GDM1 (cell line): ENCODE measurements around the gene LRP2BP.

Experiments
- DNase-seq: peaks from one replicate; lab custom pipeline; 2025; lab: John Stamatoyannopoulos, UW

LRP2BP gene

DNA sequence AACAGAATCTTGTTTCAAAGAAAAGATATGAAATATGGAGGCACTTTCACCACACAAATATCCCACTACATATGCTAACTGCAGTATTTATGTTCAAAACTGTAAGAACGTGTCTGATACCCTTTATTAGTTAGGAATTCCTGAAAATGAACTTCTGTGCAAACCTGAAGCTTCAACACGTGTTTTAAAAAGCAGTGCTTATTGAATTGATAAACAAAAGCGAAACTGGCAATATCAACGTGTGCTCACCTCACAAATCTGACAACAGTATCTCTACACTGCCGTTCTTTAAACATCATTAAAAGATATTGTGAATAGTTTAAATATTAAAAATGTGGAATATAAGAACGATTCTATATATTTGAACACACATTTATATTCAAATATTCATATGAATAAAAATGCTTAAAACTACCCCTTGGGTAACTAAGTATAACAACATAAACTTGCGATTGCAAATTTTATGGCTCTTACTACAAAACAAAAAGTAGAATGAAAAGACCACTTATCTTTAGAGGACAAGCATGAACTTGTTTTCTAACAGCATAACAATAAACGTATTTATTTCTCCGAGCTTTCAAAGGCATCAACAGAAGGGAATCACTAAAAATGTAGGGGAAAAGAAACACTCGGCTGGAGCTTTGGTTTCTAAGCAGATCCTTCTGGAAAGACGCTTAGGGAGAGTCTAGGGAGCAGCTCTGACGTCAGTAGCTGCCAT is at the start of gene LRP2BP:
Gene LRP2BP (minus strand): TSS at position 687 of the 718 bp plus-strand sequence. CDS start 17,738 bp downstream, outside the sequence.
- no peak for DNase-seq

DNA sequence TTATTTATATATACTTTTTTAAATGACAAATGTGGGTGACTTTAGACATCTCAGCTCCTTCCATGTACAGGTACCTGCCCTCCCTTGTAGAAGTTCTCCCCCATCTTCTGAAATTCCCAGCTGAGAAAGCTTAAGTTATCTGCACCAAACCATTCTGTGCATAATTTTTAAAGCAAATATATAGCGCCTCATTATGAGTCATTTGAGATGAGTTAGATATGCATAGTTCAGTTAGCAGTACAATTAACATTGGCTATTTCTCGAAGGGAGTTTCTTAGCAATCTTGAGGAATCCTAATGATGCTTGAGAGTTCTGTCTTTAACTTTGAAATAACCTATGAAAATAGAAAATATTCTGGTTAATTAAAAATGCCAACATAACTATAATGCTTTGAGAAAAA is 49.5 kb upstream of the LRP2BP start:
- no peak for DNase-seq

DNA sequence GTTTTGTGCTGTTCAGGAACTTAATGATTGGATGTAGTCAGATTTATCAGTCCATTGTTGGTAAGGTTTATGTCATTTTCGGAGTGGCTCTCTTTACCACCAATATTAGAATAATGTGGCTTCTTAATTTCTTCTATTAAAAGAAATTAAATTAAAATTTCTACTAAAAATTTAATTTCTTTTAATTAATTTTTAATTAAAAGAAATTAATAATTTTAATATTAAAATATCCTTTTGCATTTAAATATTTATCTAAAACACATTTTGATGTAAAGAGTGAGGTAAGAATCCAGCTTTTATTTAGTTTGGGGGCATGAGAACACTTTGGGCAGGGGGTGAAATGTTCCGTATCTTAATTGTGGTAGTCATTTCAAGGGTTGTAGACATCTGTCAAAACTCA is 45.8 kb upstream of the LRP2BP start:
- no peak for DNase-seq

DNA sequence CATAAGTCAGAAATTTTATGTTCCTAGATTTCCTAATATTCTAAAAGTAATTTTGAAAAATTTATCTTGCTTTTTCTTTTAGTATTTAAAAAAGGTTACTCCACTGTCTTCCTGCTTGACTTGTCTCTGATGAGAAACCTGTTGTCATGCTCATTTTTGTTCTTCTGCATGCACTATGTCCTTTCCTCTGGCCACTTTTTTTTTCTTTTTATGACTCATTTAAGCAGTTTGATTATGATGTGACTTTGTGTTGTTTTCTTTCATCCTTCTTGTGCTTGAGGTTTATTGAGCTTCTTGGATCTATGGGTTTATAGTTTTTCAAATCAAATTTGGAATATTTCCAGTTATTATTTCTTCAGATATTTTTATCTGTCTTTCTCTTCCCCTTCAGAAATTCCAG is 42.1 kb upstream of the LRP2BP start:
- DNase-seq, result no peak

DNA sequence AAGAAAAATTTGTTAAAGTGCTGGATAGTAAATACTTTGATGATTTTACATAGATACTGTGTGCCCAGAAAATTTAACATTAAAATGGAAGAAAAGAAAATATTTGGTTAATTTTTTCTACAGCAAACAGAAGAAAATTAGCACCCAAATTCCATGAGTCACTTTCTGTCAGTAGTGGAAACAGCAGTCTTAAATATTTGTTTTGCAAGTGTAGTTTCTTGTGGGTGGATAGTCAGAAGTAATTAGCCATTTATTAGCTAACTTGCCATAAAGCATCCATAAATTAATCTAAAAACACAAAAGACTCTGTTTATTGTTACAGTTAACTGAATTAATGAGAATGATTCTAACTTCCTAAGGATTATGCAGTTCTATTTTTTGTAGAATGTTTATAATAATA is 39.7 kb upstream of the LRP2BP start:
- DNase-seq, result no peak

DNA sequence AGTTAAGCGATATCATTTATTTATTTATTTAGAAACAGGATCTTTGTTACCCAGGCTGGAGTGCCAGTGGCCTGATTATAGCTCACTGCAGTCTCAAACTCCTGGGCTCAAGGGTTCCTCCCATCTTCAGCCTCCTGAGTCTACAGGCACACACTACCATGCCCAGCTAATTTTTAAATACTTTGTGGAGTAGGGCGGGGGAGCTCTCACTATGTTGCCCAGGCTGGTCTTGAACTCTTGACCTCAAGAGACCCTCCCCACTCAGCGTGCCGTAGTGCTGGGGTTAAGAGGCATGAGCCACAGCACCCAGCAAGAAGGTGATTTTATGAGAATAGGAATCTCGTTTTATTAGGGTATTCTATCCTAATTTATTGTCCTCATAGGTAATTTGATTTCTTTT is 33.9 kb upstream of the LRP2BP start:
- DNase-seq, result no peak

DNA sequence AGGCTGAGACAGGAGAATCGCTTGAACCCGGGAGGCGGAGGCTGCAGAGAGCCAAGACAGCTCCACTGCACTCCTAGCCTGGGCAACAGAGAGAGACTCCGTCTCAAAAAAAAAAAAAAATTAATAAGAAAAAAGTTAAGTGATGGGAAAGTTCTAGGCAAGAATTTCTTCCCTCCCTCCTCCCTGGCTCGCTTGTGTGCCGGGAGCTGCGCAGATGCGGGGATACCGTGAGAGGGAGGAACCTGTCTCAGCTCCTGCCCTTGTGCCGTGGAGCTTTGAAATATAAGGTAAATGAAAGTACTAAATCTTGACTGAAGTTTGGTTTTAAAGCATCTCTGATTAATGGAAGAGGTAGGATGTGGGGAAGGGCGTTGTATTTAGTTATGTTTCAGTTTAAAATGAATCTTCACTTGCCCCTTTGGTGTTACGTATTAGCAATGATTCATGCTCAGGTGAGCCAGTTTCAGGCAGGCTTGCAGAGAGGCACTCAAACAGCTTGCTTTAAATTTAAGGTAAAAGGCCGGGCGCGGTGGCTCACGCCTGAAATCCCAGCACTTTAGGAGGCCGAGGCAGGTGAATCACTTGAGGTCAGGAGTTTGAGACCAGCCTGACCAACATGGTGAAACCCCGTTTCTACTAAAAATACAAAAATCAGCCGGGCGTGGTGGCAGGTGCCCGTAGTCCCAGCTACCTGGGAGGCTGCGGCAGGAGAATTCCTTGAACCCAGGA is 31.4 kb upstream of the LRP2BP start:
- DNase-seq, result no peak

DNA sequence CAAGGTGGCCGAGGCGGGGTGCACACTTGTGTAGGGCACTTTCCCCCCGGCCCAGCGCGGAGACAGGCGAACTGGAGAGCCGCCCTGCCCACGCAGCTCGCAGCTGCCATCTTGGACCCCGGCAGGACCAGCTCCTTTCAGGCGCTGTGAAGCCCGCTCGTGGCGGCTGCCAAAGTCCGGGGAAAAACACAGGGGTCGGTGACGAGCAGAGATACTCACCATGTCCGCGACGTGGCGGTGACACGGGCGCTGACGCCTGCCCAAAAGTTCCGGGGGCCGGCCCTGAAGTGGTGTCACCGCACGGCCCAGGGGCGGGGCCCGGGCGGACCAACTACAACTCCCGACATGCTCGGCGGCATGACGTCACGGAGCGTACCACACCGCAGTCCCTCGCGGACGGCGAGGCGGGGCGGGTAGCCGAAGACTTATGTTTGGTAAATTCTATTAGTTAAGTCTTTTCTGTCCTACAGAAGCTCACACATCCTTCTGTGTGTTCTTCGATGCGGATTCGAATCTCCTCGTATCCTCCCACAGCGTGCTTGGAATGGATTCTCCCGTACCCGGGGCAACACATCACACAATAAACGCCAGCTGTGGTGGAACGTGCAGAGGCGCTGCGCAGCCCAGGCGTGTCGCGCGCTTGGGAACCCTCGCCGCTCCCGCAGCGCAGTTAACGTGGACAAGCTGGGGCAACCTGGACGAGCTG is 30.1 kb upstream of the LRP2BP start, which contains the start of gene UFSP2:
Gene UFSP2 (minus strand): TSS at position 318 of the 706 bp plus-strand sequence. CDS start 96 bp downstream, at position 222.
- DNase-seq, result peak; percentile 81

DNA sequence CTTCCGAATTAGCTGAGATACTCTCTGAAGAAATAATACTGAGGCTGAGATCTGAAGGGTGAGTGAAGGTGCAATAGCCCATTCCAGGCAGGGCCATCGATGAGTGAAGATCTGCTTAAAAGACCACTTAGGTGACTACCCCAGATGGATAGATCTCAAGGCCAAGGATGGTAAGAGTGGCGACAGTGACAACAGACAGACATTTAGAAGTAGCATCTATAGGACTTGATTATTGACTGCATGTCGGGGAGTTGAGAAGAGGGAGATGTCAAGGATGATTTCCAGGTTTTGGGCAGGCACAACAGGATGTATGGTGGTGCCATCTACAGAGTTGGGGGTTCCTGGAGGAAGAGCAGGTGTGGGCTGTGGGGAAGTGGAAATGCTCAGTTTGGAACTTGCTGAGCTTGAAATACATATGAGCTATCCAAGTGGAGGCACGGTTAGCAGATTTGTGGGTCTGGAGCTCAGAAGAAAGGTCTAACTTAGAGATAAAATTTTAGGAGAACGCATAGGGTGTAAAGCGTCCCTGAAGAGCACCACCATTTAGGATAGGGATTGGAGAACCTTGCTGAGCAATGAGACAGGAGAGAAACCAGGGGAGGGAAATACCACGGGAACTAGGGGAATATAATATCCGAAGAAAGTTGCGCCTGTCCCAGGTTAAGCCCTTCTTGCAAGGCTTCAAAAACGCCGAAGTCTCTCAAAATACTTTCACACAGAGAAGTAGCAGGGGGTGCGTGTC is 29.4 kb upstream of the LRP2BP start:
- DNase-seq, result no peak

DNA sequence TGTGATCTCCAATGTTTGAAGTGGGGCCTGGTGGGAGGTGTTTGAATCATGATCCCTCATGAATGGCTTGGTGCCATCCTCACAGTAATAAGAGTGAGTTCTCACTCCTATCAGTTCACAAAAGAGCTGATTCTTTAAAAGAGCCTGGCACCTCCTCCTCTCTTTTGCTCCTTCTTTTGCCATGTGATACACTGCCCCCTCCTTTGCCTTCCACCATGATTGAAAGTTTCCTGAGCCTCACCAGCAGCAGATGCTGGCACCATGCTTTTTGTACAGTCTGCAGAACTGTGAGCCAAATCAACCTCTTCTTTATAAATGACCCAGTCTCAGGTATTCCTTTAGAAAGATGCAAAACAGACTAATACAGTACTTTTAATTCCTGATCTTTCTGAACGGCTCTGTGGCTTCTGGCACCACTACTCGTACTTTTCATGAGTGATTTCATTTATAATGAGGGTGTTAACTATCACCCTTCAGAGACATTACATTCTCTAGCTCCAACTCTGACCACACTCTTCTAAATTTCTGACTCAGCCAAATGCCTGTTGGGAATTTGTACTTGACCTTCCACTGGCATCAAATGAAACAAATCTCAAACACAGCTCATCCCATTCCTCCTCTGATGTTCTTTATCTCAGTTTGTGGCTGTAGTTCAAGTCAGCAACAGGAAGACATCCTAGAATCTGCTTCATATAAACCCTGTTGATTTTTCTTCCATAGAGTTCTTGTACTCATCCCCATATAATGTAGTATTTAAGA is 25.8 kb upstream of the LRP2BP start:
- DNase-seq, result no peak

DNA sequence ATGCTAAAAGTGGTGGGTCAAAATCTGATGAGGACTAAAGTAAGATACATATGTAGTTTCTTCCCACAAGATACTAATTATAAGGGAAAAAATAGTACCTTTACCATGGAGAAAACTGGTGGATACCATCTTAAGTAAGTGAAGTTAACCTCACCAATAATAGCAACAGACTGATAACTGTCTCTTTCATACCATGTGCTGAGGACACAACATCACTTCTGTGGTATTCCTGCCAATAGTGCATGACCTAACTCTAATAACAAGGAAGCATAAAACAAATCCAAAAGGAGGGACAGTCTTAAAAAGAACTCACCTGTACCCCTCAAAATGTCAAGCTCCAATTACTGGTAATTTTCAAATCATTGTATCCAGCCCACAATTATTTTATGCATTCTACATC is 21.2 kb upstream of the LRP2BP start:
- DNase-seq, result no peak

DNA sequence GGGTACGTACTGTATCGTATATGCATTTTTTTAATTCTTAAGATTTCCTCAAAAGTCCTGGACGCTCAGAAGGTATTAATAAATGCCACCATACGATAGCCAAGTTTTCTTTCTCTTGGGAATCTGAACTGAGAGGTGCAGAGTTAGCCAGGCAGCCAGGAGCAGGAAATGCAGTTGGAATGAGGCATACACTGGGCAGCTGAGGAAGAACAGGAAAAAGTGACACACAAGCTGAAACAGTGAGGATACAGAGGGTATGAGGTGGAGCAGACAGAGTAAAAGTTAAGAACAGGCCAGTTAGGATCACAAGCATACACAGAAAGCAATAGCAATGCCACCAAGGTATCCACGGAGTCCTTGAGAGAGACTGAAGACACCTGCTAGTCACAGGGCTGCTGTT is 16.7 kb upstream of the LRP2BP start:
- no peak for DNase-seq

DNA sequence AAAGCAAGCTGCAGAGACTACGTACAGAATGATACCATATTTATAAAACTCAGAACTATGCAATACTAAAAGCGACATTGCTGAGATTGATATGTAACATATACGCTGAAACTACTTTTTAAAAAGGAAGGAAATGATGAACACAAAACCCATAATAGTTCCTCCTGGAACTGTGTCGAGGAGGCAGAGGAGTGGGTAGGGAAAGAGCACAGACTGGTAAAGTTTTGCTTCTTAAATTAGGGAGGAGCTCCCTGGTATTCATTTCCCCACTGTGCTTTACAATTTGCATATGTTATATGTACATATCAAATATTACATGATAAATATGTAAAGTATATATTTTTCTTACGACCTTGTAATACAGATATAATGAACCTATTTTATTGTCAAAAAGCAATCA is 16.1 kb upstream of the LRP2BP start:
- no peak for DNase-seq

DNA sequence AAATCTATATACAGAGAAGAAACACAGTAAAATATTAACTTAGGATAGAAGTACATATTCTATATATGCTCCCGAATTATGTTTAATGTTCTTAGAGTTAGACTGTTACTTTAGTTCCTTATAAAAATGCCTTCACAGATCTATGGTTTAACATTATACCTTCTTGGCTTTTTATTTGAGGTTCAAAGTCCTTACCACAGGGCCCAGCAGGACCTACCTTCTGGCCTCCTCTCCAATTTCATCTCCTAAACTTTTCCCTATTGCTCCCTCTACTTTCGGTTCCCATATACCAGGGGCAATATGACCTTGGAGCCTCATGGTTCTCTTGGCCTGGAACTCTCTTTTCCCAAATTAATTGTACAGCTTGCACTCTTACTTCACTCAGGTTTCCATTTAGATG is 12.7 kb upstream of the LRP2BP start:
- no peak for DNase-seq

DNA sequence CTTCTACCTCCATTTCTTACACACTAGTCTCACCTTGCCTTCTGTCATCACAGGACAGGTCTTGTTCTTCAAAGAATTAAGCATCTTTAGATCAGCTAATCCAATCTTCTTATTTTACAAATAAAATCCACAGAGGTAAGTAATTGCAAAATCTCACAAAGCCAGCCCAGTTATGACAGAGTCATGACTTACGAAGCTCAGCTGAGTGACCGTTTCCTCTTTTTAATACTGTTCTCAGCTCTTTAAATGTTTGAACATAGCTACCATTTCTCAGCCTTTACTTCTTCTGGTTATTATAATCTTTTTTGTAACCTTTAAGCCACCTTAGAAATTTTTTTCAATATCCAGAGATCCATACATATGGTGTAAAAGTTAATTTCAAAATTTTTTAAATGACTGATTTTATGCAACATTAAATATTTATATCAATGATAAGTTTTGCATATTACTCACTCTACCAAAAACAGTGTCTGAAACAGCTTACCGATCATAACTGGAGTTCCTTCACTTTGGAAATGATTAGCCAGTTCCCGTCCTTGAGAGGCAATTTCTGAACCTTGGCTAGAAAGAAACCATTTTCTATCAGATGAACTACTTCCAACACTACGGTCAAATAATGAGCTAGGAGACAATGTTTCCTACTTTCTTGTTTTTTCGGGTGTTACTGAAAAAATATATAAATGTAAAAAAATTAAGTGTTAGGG is 9.7 kb upstream of the LRP2BP start:
- DNase-seq, result no peak

DNA sequence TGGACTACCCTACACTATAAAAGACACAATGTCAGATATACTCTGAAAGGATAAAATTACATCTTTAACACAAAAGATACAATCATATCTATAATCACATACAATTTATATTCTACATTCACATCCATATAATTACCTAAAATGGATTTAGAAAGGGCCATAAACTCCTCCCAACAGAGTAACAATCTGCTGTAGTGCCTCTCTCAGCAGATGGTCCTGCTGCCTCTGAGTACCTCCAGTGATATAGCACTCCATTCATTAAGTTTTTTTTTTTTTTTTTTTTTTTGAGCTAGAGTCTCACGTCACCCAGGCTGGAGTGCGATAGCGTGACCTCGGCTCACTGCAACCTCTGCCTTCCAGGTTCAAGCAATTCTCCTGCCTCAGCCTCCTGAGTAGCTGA is 8.3 kb upstream of the LRP2BP start:
- no peak for DNase-seq

DNA sequence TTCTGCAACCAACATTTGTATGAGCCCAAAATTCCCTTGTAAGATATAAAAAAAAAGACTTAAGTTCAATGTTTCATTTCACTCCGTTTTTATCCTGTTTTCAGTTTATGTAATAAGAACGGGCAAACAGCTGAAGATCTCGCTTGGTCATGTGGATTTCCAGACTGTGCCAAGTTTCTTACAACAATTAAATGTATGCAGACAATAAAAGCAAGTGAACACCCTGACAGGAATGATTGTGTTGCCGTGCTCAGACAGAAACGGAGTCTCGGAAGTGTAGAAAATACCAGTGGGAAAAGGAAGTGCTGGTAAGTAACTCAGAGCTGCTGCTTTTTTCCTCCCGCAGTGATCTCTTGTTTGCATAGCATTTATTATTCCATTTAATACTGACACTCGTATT is 3.7 kb upstream of the LRP2BP start:
- no peak for DNase-seq

DNA sequence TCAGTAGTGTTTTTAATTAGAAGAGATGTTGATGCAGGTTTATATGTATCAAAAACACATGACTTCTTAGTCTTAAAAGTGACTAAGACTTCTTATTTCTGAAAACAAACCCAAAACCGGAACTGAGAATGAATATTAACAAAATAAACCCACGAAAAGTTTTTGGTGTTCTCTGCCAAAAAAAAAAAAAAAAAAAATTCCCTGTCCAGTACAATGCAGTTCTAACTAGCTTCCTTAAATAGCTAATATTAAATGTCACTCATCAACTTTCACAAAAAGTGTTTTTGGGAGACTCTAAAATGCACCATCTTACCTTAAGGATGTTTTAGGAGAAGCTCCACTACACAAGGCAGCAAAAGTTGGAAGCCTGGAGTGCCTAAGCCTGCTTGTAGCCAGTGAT is 2.9 kb upstream of the LRP2BP start:
- DNase-seq, result no peak

DNA sequence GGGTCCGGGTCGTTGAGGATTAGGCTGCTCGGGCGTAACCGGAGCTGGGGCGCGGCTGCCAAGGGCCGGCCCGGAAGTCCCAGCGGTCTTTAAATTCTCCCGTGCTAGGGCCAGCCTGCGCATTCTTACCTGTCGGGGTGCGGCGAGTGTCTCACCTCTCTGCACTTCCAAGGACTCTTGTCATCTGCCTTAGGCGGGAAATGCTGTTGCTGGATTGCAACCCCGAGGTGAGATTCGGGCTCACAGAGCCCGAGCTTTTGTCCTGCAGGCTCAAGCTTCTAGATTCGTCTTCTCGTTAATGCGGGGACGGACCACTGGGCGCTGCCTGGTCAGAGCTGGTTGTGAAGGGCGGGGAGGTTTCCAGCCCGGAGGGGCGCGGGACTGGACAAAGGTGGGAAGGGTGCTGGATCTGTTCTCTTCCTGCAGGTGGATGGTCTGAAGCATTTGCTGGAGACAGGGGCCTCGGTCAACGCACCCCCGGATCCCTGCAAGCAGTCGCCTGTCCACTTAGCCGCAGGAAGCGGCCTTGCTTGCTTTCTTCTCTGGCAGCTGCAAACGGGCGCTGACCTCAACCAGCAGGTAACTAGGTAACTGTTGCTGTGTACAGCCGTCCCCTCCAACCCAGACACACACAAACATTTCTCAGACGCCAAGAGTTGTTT is 1.1 kb upstream of the LRP2BP start, which contains the start of gene ANKRD37:
Gene ANKRD37 (plus strand): TSS at position 118 of the 662 bp plus-strand sequence. CDS start 83 bp downstream, at position 201.
- no peak for DNase-seq
